HCT116 (cell line): ENCODE measurements around the gene SKA3. TPM values are rescaled to one million over a fixed set of nuclear protein-coding genes. Genes with fewer than 3 reads are reported as not detected.

Source experiments
- ATAC-seq: fragments of 200-7000 bp; cut with Tn5 transposase; 2 replicates; pipeline ENCODE4 v1.9.1; 2020; ENCODE audit warnings: mild to moderate bottlenecking, moderate library complexity
- BruUV-seq: library from RNA; stranded (reverse); fragments of 400-500 nt; replicated peaks from 2 replicates; lab custom pipeline; 2021; lab: Mats Ljungman, UMichigan
- CTCF ChIA-PET: fragments of 300-600 bp; sonication (Branson Sonifier 250); formaldehyde crosslinking; loops from one replicate; lab custom pipeline; 2021; ENCODE audit warnings: antibody characterized with exemption; lab: Charles Lee
- POLR2A ChIA-PET: fragments of 300-600, 350-600 bp; sonication (Branson Sonifier 250); formaldehyde crosslinking; loops from one replicate; lab custom pipeline; 2021; ENCODE audit warnings: antibody characterized with exemption; lab: Charles Lee
- RAD21 ChIA-PET, 2 experiments: fragments of 300-600 bp; sonication (Branson Sonifier 250); formaldehyde crosslinking; loops; one replicate each; lab custom pipeline; 2023; ENCODE audit warnings: low total read pairs in 2 of 2; ENCODE audit not compliant: uncharacterized antibody in 2 of 2, unreplicated experiment in 2 of 2, low non-redundant PET in 1 of 2; lab: Charles Lee
- DNase-seq: peaks from one replicate; pipeline ENCODE4 v3.0.0-alpha.2; 2010; ENCODE audit warnings: low read depth, low spot score
- H2AFZ ChIP-seq: fragments of 200-600 bp; shearing (Covaris generic), sonication (generic); 2 replicates; pipeline ENCODE4 v1.6.1; 2017; ENCODE audit warnings: low read depth, mixed run types, mixed read lengths, antibody characterized with exemption, low read length; ENCODE audit not compliant: poor library complexity, severe bottlenecking
- H3K27ac ChIP-seq: 2 replicates; pipeline ENCODE4 v1.5.1; 2012; ENCODE audit warnings: low read depth, low read length
- H3K27me3 ChIP-seq: fragments of 200-600 bp; sonication (generic); 2 replicates; pipeline ENCODE4 v1.6.1; 2016; ENCODE audit warnings: mixed run types, low read length, mixed read lengths; ENCODE audit not compliant: insufficient read depth
- H3K36me3 ChIP-seq, 2 experiments: fragments of 200-500 bp in 1 of 2; fragments of 200-600 bp in 1 of 2; sonication (Bioruptor generic) in 1 of 2; sonication (generic) in 1 of 2; 2 replicates each; pipeline versions ENCODE4 v1.5.1 to v1.6.1; 2014 to 2016; ENCODE audit warnings: low read length in 2 of 2, inconsistent platforms in 1 of 2, mixed read lengths in 1 of 2, mixed run types in 1 of 2; ENCODE audit not compliant: insufficient read depth in 2 of 2, control insufficient read depth in 1 of 2
- H3K4me1 ChIP-seq, 2 experiments: fragments of 200-600 bp in 1 of 2; sonication (generic) in 1 of 2; 2 replicates each; pipeline versions ENCODE4 v1.5.1 to v1.6.1; 2012 to 2017; ENCODE audit warnings: low read length in 2 of 2, inconsistent platforms in 1 of 2, mild to moderate bottlenecking in 1 of 2, mixed read lengths in 1 of 2, mixed run types in 1 of 2, moderate library complexity in 1 of 2; ENCODE audit not compliant: insufficient read depth in 2 of 2, control insufficient read depth in 1 of 2
- H3K4me2 ChIP-seq: fragments of 200-600 bp; sonication (generic); 2 replicates; pipeline ENCODE4 v1.6.1; 2017; ENCODE audit warnings: mixed run types, low read length, mixed read lengths
- H3K4me3 ChIP-seq, 2 experiments: fragments of 200-600 bp in 1 of 2; sonication (generic) in 1 of 2; replicated peaks in 1 of 2; 2 replicates each; pipeline ENCODE4 v1.5.1; 2011 to 2016; ENCODE audit warnings: low read length in 2 of 2, control low read depth in 1 of 2, low read depth in 1 of 2, mild to moderate bottlenecking in 1 of 2, mixed read lengths in 1 of 2, mixed run types in 1 of 2
- H3K79me2 ChIP-seq: fragments of 200-600 bp; sonication (generic); 2 replicates; pipeline ENCODE4 v1.6.1; 2017; ENCODE audit warnings: mild to moderate bottlenecking, mixed run types, low read length, moderate library complexity, mixed read lengths; ENCODE audit not compliant: insufficient read depth
- H3K9ac ChIP-seq: fragments of 200-600 bp; sonication (generic); 2 replicates; pipeline ENCODE4 v1.6.1; 2016; ENCODE audit warnings: low read length, mixed read lengths
- H3K9me2 ChIP-seq: fragments of 200-600 bp; sonication (generic), shearing (Covaris generic); 2 replicates; pipeline ENCODE4 v1.6.1; 2017; ENCODE audit warnings: mixed run types, mild to moderate bottlenecking, moderate library complexity; ENCODE audit not compliant: insufficient read depth
- H3K9me3 ChIP-seq, 2 experiments: fragments of 200-500 bp in 1 of 2; fragments of 200-600 bp in 1 of 2; sonication (Bioruptor generic) in 1 of 2; sonication (generic) in 1 of 2; 2 replicates each; pipeline ENCODE4 v1.6.1; 2014 to 2017; ENCODE audit warnings: low read length in 2 of 2, mixed read lengths in 2 of 2, inconsistent platforms in 1 of 2, low read depth in 1 of 2, mild to moderate bottlenecking in 1 of 2, mixed run types in 1 of 2, moderate library complexity in 1 of 2; ENCODE audit not compliant: control insufficient read depth in 1 of 2, insufficient read depth in 1 of 2
- H4K20me1 ChIP-seq: fragments of 200-600 bp; sonication (generic), shearing (Covaris generic); 2 replicates; pipeline ENCODE4 v1.6.1; 2017; ENCODE audit warnings: mixed run types, mild to moderate bottlenecking, moderate library complexity; ENCODE audit not compliant: insufficient read depth
- ATF3 ChIP-seq: IDR thresholded peaks from 2 replicates; pipeline ENCODE4 v1.6.1; 2012
- CBX3 ChIP-seq: IDR thresholded peaks from 2 replicates; pipeline ENCODE4 v1.6.1; 2012; ENCODE audit warnings: low read depth
- CEBPB ChIP-seq: IDR thresholded peaks from 2 replicates; pipeline ENCODE4 v1.6.1; 2012; ENCODE audit warnings: low read depth
- EZH2 ChIP-seq: fragments of 200-600 bp; sonication (generic); IDR thresholded peaks from 2 replicates; pipeline ENCODE4 v1.6.1; 2017; ENCODE audit warnings: antibody characterized with exemption, mixed run types
- EZH2phosphoT487 ChIP-seq: fragments of 200-600 bp; IDR thresholded peaks from 2 replicates; pipeline ENCODE4 v1.6.1; 2018; ENCODE audit warnings: antibody characterized with exemption, borderline replicate concordance
- FOSL1 ChIP-seq: IDR thresholded peaks from 2 replicates; pipeline ENCODE4 v1.6.1; 2012; ENCODE audit warnings: low read depth
- RAD21 ChIP-seq: IDR thresholded peaks from 2 replicates; pipeline ENCODE4 v1.6.1; 2012; ENCODE audit warnings: low read depth, mild to moderate bottlenecking
- REST ChIP-seq: IDR thresholded peaks from 2 replicates; pipeline ENCODE4 v1.6.1; 2012; ENCODE audit warnings: low read depth
- SIN3A ChIP-seq: IDR thresholded peaks from 2 replicates; pipeline ENCODE4 v1.6.1; 2012; ENCODE audit warnings: low read depth
- SP1 ChIP-seq: IDR thresholded peaks from 2 replicates; pipeline ENCODE4 v1.6.1; 2012; ENCODE audit warnings: low read depth
- TCF7L2 ChIP-seq: IDR thresholded peaks from 2 replicates; pipeline ENCODE4 v1.7.0; 2011; ENCODE audit warnings: borderline replicate concordance, inconsistent platforms; ENCODE audit not compliant: insufficient read depth, insufficient read length; ENCODE audit errors: extremely low read depth
- YY1 ChIP-seq: IDR thresholded peaks from 2 replicates; pipeline ENCODE4 v1.6.1; 2011; ENCODE audit warnings: low read length, low read depth, moderate library complexity, mild to moderate bottlenecking; ENCODE audit not compliant: insufficient replicate concordance; ENCODE audit errors: extremely low read depth
- ZBTB33 ChIP-seq: IDR thresholded peaks from 2 replicates; pipeline ENCODE4 v1.6.1; 2011; ENCODE audit warnings: mild to moderate bottlenecking, low read length, moderate library complexity; ENCODE audit not compliant: insufficient replicate concordance; ENCODE audit errors: extremely low read depth
- ZNF274 ChIP-seq: fragments of 200-500 bp; sonication (Bioruptor generic); IDR thresholded peaks from 2 replicates; pipeline ENCODE4 v1.6.1; 2014; ENCODE audit warnings: mild to moderate bottlenecking, low read depth, low read length, inconsistent platforms
- intact Hi-C: fragments of 100-400 bp; cut with micrococcal nuclease; formaldehyde crosslinking; loops from 2 replicates; pipeline ENCODE4 v1.10.0; 2022
- total RNA-seq: library from RNA; stranded (reverse); gene quantifications from one replicate; pipeline ENCODE4 v1.2.1, GENCODE V29; 2021; ENCODE audit not compliant: unreplicated experiment

SKA3 gene
- total RNA-seq, 1 experiment from 2014 or later, result 43.3 TPM

GRCh38 chr13:21118180-21118579 is 58.2 kb downstream of the SKA3 start:
- ChIA-PET RAD21 (interaction anchor here in 1 of 2 experiments (0.7 kb wide), 1 partner anchor 1681 kb away, joined by 6 read pairs; no protein-coding TSS in a partner anchor), CTCF (no interaction called here), POLR2A (no interaction called here)
- H3K4me1 ChIP-seq, result no peaks in the 10 kb centered on the region
- intact Hi-C loops, result no loop called here
- TF ChIP-seq ZBTB33, result no peak
- no peak for TF ChIP-seq REST
- TF ChIP-seq YY1, result no peak
- TF ChIP-seq CEBPB, result no peak
- no peak for TF ChIP-seq EZH2phosphoT487
- no peak for TF ChIP-seq ZNF274
- TF ChIP-seq EZH2, result no peak
- TF ChIP-seq RAD21, result no peak
- TF ChIP-seq CBX3, result no peak
- TF ChIP-seq FOSL1, result no peak
- TF ChIP-seq SP1, result no peak
- TF ChIP-seq ATF3, result no peak
- TF ChIP-seq SIN3A, result no peak
- no peak for TF ChIP-seq TCF7L2
- no peaks in the 10 kb centered on the region for H3K36me3 ChIP-seq
- no peak overlapping the region for H3K4me3 ChIP-seq
- no peaks in the 10 kb centered on the region for H3K9me2 ChIP-seq
- H2AFZ ChIP-seq, result no peak overlapping the region
- ATAC-seq (no peak), DNase-seq (no peak)
- BruUV-seq, result no TSS peak
- no peaks in the 10 kb centered on the region for H4K20me1 ChIP-seq
- no peaks in the 10 kb centered on the region for H3K27me3 ChIP-seq
- H3K9me3 ChIP-seq, result no peaks in the 10 kb centered on the region
- H3K79me2 ChIP-seq, result no peaks in the 10 kb centered on the region
- H3K27ac ChIP-seq, result no peak overlapping the region
- H3K9ac ChIP-seq, result no peak overlapping the region
- no peak overlapping the region for H3K4me2 ChIP-seq
